PC-9 (cell line): ENCODE data around the gene GRIA1. TPM values are rescaled to one million over a fixed set of nuclear protein-coding genes. Genes with fewer than 3 reads are reported as not detected.

ENCODE experiments used
- BruUV-seq: library from RNA; stranded (reverse); fragments of 400-500 nt; replicated peaks from 2 replicates; lab custom pipeline; 2021; lab: Mats Ljungman, UMichigan
- CTCF ChIA-PET: fragments of 300-600 bp; sonication (Branson Sonifier 250); formaldehyde crosslinking; loops from one replicate; lab custom pipeline; 2022; ENCODE audit warnings: antibody characterized with exemption; lab: Charles Lee
- POLR2A ChIA-PET: fragments of 300-600 bp; sonication (Branson Sonifier 250); formaldehyde crosslinking; loops from one replicate; lab custom pipeline; 2022; ENCODE audit warnings: antibody characterized with exemption; ENCODE audit not compliant: unreplicated experiment; lab: Charles Lee
- DNase-seq, 2 experiments: peaks; one replicate each; pipeline versions ENCODE4 v3.0.0 to v3.0.0-alpha.2; 2015 to 2022; ENCODE audit warnings: mixed read lengths in 1 of 2
- H2AFZ ChIP-seq: fragments of 200-600 bp; sonication (generic); 2 replicates; pipeline ENCODE4 v1.8.1; 2017; ENCODE audit warnings: antibody characterized with exemption
- H3F3A ChIP-seq: fragments of 200-600 bp; sonication (generic); 2 replicates; pipeline ENCODE4 v1.8.1; 2017; ENCODE audit warnings: antibody characterized with exemption, mild to moderate bottlenecking, low read depth; ENCODE audit not compliant: insufficient read depth
- H3K27ac ChIP-seq: fragments of 200-600 bp; sonication (generic); 2 replicates; pipeline ENCODE4 v1.6.1; 2016; ENCODE audit warnings: mixed run types
- H3K27me3 ChIP-seq: fragments of 200-600 bp; sonication (generic); 2 replicates; pipeline ENCODE4 v1.6.1; 2016; ENCODE audit warnings: low read depth, mixed run types; ENCODE audit not compliant: insufficient read depth
- H3K36me3 ChIP-seq: fragments of 200-600 bp; sonication (generic); 2 replicates; pipeline ENCODE4 v1.6.1; 2016; ENCODE audit warnings: low read depth, mixed run types
- H3K4me1 ChIP-seq: fragments of 200-600 bp; sonication (generic); replicated peaks from 2 replicates; pipeline ENCODE4 v1.6.1; 2016; ENCODE audit warnings: mixed run types; ENCODE audit not compliant: insufficient read depth
- H3K4me2 ChIP-seq: fragments of 200-600 bp; sonication (generic); 2 replicates; pipeline ENCODE4 v1.6.1; 2017; ENCODE audit warnings: mixed run types
- H3K4me3 ChIP-seq: fragments of 200-600 bp; sonication (generic); 2 replicates; pipeline ENCODE4 v1.6.1; 2016; ENCODE audit warnings: mixed run types
- H3K79me2 ChIP-seq: fragments of 200-600 bp; sonication (generic); 2 replicates; pipeline ENCODE4 v1.6.1; 2017; ENCODE audit warnings: low read depth, mixed run types
- H3K9me2 ChIP-seq: fragments of 200-600 bp; sonication (generic); 2 replicates; pipeline ENCODE4 v1.8.1; 2017; ENCODE audit warnings: mild to moderate bottlenecking; ENCODE audit not compliant: insufficient read depth
- H3K9me3 ChIP-seq: fragments of 200-600 bp; sonication (generic); 2 replicates; pipeline ENCODE4 v1.8.1; 2016; ENCODE audit warnings: low read depth; ENCODE audit not compliant: insufficient read depth
- H4K20me1 ChIP-seq: fragments of 200-600 bp; sonication (generic); 2 replicates; pipeline ENCODE4 v1.8.1; 2017; ENCODE audit not compliant: insufficient read depth
- CTCF ChIP-seq: fragments of 200-600 bp; sonication (generic); conservative IDR thresholded peaks from 2 replicates; pipeline ENCODE4 v1.6.1; 2017; ENCODE audit warnings: mixed run types, antibody characterized with exemption, mild to moderate bottlenecking, moderate library complexity
- EZH2 ChIP-seq: fragments of 200-600 bp; sonication (generic); IDR thresholded peaks from 2 replicates; pipeline ENCODE4 v1.8.0; 2017; ENCODE audit warnings: antibody characterized with exemption, low read depth
- intact Hi-C: fragments of 100-400 bp; cut with micrococcal nuclease; formaldehyde crosslinking; loops from one replicate; pipeline ENCODE4 v1.10.0; 2022; ENCODE audit not compliant: unreplicated experiment
- total RNA-seq: library from RNA; stranded (reverse); gene quantifications from 2 replicates; pipeline ENCODE4 v1.2.3, GENCODE V29; 2021

The GRIA1 gene
- total RNA-seq, 1 experiment from 2014 or later = not detected

GRCh38 chr5:153753645-153754432, 263.4 kb downstream of the GRIA1 start:
- Histone ChIP-seq H3K9me2 (no peaks in the 10 kb centered on the region), H3K79me2 (no peaks in the 10 kb centered on the region), H3K27me3 (peaks cover 8% of the 10 kb centered on the region; the same call in 1 of the 2 replicates), H3K36me3 (no peaks in the 10 kb centered on the region), H3K4me1 (no peaks in the 10 kb centered on the region), H3K4me2 (no peak overlapping the region), H3F3A (no peaks in the 10 kb centered on the region), H3K27ac (no peak overlapping the region), H2AFZ (no peak overlapping the region), H3K9me3 (no peaks in the 10 kb centered on the region), H4K20me1 (no peaks in the 10 kb centered on the region), H3K4me3 (no peak overlapping the region)
- intact Hi-C loops = no loop called here
- TF ChIP-seq CTCF (no peak), EZH2 (no peak)
- ChIA-PET POLR2A (no interaction called here), CTCF (no interaction called here)
- DNase-seq = no peak
- no TSS peak for BruUV-seq

- no peak overlapping the region for H2AFZ ChIP-seq
- DNase-seq = no peak
- ChIA-PET CTCF (no interaction called here), POLR2A (no interaction called here)
- no peak for TF ChIP-seq CTCF
- TF ChIP-seq EZH2 = no peak
- BruUV-seq = no TSS peak
- no peak overlapping the region for H3K4me2 ChIP-seq
- no peak overlapping the region for H3K4me3 ChIP-seq
- H3F3A ChIP-seq = no peaks in the 10 kb centered on the region
- H3K27me3 ChIP-seq = peaks cover 8% of the 10 kb centered on the region; the same call in 1 of the 2 replicates
- intact Hi-C loops = loop anchor here (5.0 kb wide), 1 partner anchor 259 kb away; no protein-coding TSS in a partner anchor
- H3K9me2 ChIP-seq = no peaks in the 10 kb centered on the region
- no peaks in the 10 kb centered on the region for H4K20me1 ChIP-seq
- H3K9me3 ChIP-seq = no peaks in the 10 kb centered on the region
- H3K4me1 ChIP-seq = no peaks in the 10 kb centered on the region
- no peaks in the 10 kb centered on the region for H3K79me2 ChIP-seq
- no peaks in the 10 kb centered on the region for H3K36me3 ChIP-seq
- H3K27ac ChIP-seq = no peak overlapping the region
Observed at GRCh38 chr5:153755913-153756500, 265.5 kb downstream of the GRIA1 start.

GRCh38 chr5:153756540-153756939, 266.1 kb downstream of the GRIA1 start:
- DNase-seq = no peak
- H3K4me2 ChIP-seq = no peak overlapping the region
- H3K27ac ChIP-seq = no peak overlapping the region
- H3K4me3 ChIP-seq = no peak overlapping the region
- intact Hi-C loops = loop anchor here (5.0 kb wide), 1 partner anchor 259 kb away; no protein-coding TSS in a partner anchor
- BruUV-seq = no TSS peak
- no peaks in the 10 kb centered on the region for H3F3A ChIP-seq
- H3K9me3 ChIP-seq = no peaks in the 10 kb centered on the region
- no peaks in the 10 kb centered on the region for H3K4me1 ChIP-seq
- H4K20me1 ChIP-seq = no peaks in the 10 kb centered on the region
- CTCF ChIA-PET = no interaction called here
- H3K27me3 ChIP-seq = peaks cover 8% of the 10 kb centered on the region; the same call in 1 of the 2 replicates
- no peaks in the 10 kb centered on the region for H3K36me3 ChIP-seq
- H3K9me2 ChIP-seq = no peaks in the 10 kb centered on the region
- no peak overlapping the region for H2AFZ ChIP-seq
- TF ChIP-seq EZH2 = no peak
- no peak for TF ChIP-seq CTCF
- POLR2A ChIA-PET = no interaction called here
- H3K79me2 ChIP-seq = no peaks in the 10 kb centered on the region
